Fibroblast of mammary gland (primary cell): Measurements from ENCODE around the gene CPA1.
A peak's percentile ranks its signal among the peaks of the same experiment; 100 is the strongest.

Experiments
- DNase-seq: peaks from one replicate; pipeline ENCODE4 v3.0.0-alpha.2; 2010; ENCODE audit warnings: low read depth
- H3K4me3 ChIP-seq: 2 replicates; pipeline ENCODE4 v1.5.1; 2011; ENCODE audit warnings: low read depth, mild to moderate bottlenecking, low read length, moderate library complexity; ENCODE audit not compliant: control insufficient read depth
- TF ChIP-seq, protein P1 (sequence below): conservative IDR thresholded peaks from 2 replicates; pipeline ENCODE4 v1.5.1; 2011; ENCODE audit warnings: low read depth, low read length, inconsistent platforms; ENCODE audit not compliant: control insufficient read depth, insufficient read depth

The CPA1 gene

GRCh38 chr7:130362251-130362816 lies 18.0 kb upstream of the CPA1 start:
- no peak for DNase-seq
- H3K4me3 ChIP-seq, result no peak overlapping the region
- TF ChIP-seq, protein P1, sequence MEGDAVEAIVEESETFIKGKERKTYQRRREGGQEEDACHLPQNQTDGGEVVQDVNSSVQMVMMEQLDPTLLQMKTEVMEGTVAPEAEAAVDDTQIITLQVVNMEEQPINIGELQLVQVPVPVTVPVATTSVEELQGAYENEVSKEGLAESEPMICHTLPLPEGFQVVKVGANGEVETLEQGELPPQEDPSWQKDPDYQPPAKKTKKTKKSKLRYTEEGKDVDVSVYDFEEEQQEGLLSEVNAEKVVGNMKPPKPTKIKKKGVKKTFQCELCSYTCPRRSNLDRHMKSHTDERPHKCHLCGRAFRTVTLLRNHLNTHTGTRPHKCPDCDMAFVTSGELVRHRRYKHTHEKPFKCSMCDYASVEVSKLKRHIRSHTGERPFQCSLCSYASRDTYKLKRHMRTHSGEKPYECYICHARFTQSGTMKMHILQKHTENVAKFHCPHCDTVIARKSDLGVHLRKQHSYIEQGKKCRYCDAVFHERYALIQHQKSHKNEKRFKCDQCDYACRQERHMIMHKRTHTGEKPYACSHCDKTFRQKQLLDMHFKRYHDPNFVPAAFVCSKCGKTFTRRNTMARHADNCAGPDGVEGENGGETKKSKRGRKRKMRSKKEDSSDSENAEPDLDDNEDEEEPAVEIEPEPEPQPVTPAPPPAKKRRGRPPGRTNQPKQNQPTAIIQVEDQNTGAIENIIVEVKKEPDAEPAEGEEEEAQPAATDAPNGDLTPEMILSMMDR, result no peak

DNA sequence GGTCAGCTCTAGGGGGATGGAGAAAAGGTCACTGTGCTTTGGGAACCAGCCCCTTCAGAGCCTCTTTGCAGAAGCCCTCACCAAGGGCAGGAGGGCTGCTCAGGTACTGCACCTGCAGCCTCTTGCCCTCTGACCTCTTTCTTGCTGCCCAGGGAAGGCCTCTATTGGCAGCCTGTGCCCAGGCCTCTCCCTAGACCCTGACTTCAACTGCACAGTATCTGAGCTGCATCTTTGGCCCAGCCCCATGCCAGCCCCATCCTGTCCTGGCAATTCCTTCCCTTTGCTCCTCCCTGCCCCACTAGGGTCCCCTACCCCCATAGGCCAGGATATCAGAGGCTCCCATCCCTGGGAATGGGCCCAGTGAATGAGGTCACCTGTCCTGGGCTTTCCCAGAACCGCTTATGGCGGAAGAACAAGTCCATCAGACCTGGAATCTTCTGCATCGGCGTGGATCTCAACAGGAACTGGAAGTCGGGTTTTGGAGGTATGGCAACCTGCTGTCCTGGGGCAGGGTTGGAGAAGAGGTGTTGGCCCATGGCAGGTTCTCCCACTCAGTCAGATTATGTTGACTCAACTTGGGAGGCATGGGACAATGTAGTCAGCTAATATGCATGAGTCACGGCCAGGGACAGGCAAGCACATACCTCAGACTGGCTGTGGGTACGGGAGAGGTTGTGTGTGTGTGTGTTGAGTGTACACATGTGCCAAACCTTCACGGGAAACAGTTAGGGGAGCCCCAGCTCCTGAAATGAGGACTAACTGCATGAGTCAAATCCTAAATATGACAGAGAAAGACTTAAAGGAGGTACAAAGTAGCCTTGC lies 17.1 kb upstream of the CPA1 start:
- peak; percentile 98 for DNase-seq
- TF ChIP-seq, protein P1, result no peak
- no peak overlapping the region for H3K4me3 ChIP-seq

GRCh38 chr7:130364451-130364850 lies 15.8 kb upstream of the CPA1 start:
- no peak overlapping the region for H3K4me3 ChIP-seq
- TF ChIP-seq, protein P1, result no peak
- DNase-seq, result no peak

GRCh38 chr7:130365088-130365487 lies 15.2 kb upstream of the CPA1 start:
- H3K4me3 ChIP-seq, result no peak overlapping the region
- TF ChIP-seq, protein P1, result no peak
- no peak for DNase-seq

- TF ChIP-seq, protein P1, result no peak
- DNase-seq, result peak; percentile 84
- H3K4me3 ChIP-seq, result no peak overlapping the region
These were observed 14.5 kb upstream of the CPA1 start for GRCh38 chr7:130365511-130366441.

DNA sequence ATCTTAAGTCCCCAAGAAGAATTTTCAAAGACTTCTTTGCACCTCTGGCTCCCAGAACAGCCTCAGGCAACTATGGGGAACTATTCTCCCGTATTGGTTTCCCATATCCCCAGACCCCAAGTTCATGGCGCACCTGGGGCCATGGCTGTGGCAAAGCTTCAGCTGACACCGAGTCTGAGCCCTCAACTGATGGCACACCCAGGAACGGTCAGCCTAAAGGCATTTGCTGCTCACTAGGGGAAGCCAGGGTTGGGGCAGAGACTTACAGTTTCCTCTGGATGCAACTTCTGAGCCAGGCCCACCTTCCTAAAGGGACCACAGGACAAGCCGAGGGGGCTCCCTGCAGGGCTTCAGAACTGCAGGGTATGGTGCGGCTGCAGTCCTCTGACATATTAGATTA lies 13.7 kb upstream of the CPA1 start:
- TF ChIP-seq, protein P1, result no peak
- DNase-seq, result no peak
- no peak overlapping the region for H3K4me3 ChIP-seq
